ENCODE measurements around the gene COL4A5.

DNA sequence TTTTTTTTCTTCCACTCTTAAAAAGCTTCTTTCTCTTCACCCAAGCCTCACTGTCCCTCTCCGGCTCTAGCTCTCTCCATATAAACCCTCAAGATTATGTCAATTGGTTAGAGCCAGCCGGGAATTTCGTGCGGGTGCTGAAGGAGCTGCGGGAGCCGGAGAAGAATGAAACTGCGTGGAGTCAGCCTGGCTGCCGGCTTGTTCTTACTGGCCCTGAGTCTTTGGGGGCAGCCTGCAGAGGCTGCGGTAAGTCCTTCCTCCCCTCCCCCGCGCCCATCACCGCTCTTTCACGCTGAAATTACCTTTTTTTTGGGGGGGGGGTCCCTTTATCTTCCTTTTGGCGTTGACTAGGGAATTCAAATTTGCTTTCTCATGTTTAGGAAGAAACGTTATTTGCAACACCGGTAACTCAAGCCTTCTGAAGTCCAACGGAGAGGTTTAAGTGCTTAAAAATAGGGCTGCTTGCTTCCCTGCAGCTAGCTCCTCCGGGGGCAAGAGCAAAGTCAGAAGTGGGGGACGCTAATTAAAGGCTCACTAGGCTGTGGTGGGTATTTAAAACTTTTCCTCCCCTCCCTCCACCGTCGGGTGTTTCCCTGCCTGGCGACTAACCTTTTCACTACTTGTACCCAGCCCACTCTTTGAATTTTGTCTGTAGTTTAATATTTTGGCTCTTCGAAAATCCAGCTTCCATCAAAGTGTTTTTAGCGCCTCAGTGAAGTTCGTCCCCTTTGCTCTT, 491 bp downstream of the COL4A5 start:
- TF ChIP-seq, protein P1, sequence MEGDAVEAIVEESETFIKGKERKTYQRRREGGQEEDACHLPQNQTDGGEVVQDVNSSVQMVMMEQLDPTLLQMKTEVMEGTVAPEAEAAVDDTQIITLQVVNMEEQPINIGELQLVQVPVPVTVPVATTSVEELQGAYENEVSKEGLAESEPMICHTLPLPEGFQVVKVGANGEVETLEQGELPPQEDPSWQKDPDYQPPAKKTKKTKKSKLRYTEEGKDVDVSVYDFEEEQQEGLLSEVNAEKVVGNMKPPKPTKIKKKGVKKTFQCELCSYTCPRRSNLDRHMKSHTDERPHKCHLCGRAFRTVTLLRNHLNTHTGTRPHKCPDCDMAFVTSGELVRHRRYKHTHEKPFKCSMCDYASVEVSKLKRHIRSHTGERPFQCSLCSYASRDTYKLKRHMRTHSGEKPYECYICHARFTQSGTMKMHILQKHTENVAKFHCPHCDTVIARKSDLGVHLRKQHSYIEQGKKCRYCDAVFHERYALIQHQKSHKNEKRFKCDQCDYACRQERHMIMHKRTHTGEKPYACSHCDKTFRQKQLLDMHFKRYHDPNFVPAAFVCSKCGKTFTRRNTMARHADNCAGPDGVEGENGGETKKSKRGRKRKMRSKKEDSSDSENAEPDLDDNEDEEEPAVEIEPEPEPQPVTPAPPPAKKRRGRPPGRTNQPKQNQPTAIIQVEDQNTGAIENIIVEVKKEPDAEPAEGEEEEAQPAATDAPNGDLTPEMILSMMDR (IDR thresholded peaks at IDR 0.05; ENCODE audit: insufficient read depth, low read length, poor library complexity, severe bottlenecking), result no peak
- TF ChIP-seq EZH2phosphoT487 (conservative IDR thresholded peaks at IDR 0.05; ENCODE audit: low read length), result no peak
